PC-9 (cell line): ENCODE measurements around the gene SNX8. TPM values are rescaled to one million over a fixed set of nuclear protein-coding genes. Genes with fewer than 3 reads are reported as not detected.

ENCODE experiments used
- BruUV-seq: library from RNA; stranded (reverse); fragments of 400-500 nt; replicated peaks from 2 replicates; lab custom pipeline; 2021; lab: Mats Ljungman, UMichigan
- CTCF ChIA-PET: fragments of 300-600 bp; sonication (Branson Sonifier 250); formaldehyde crosslinking; loops from one replicate; lab custom pipeline; 2022; ENCODE audit warnings: antibody characterized with exemption; lab: Charles Lee
- POLR2A ChIA-PET: fragments of 300-600 bp; sonication (Branson Sonifier 250); formaldehyde crosslinking; loops from one replicate; lab custom pipeline; 2022; ENCODE audit warnings: antibody characterized with exemption; ENCODE audit not compliant: unreplicated experiment; lab: Charles Lee
- DNase-seq, 2 experiments: peaks; one replicate each; pipeline versions ENCODE4 v3.0.0 to v3.0.0-alpha.2; 2015 to 2022; ENCODE audit warnings: mixed read lengths in 1 of 2
- H2AFZ ChIP-seq: fragments of 200-600 bp; sonication (generic); 2 replicates; pipeline ENCODE4 v1.8.1; 2017; ENCODE audit warnings: antibody characterized with exemption
- H3F3A ChIP-seq: fragments of 200-600 bp; sonication (generic); 2 replicates; pipeline ENCODE4 v1.8.1; 2017; ENCODE audit warnings: antibody characterized with exemption, mild to moderate bottlenecking, low read depth; ENCODE audit not compliant: insufficient read depth
- H3K27ac ChIP-seq: fragments of 200-600 bp; sonication (generic); 2 replicates; pipeline ENCODE4 v1.6.1; 2016; ENCODE audit warnings: mixed run types
- H3K27me3 ChIP-seq: fragments of 200-600 bp; sonication (generic); 2 replicates; pipeline ENCODE4 v1.6.1; 2016; ENCODE audit warnings: low read depth, mixed run types; ENCODE audit not compliant: insufficient read depth
- H3K36me3 ChIP-seq: fragments of 200-600 bp; sonication (generic); 2 replicates; pipeline ENCODE4 v1.6.1; 2016; ENCODE audit warnings: low read depth, mixed run types
- H3K4me1 ChIP-seq: fragments of 200-600 bp; sonication (generic); replicated peaks from 2 replicates; pipeline ENCODE4 v1.6.1; 2016; ENCODE audit warnings: mixed run types; ENCODE audit not compliant: insufficient read depth
- H3K4me2 ChIP-seq: fragments of 200-600 bp; sonication (generic); 2 replicates; pipeline ENCODE4 v1.6.1; 2017; ENCODE audit warnings: mixed run types
- H3K4me3 ChIP-seq: fragments of 200-600 bp; sonication (generic); 2 replicates; pipeline ENCODE4 v1.6.1; 2016; ENCODE audit warnings: mixed run types
- H3K79me2 ChIP-seq: fragments of 200-600 bp; sonication (generic); 2 replicates; pipeline ENCODE4 v1.6.1; 2017; ENCODE audit warnings: low read depth, mixed run types
- H3K9me2 ChIP-seq: fragments of 200-600 bp; sonication (generic); 2 replicates; pipeline ENCODE4 v1.8.1; 2017; ENCODE audit warnings: mild to moderate bottlenecking; ENCODE audit not compliant: insufficient read depth
- H3K9me3 ChIP-seq: fragments of 200-600 bp; sonication (generic); 2 replicates; pipeline ENCODE4 v1.8.1; 2016; ENCODE audit warnings: low read depth; ENCODE audit not compliant: insufficient read depth
- H4K20me1 ChIP-seq: fragments of 200-600 bp; sonication (generic); 2 replicates; pipeline ENCODE4 v1.8.1; 2017; ENCODE audit not compliant: insufficient read depth
- CTCF ChIP-seq: fragments of 200-600 bp; sonication (generic); conservative IDR thresholded peaks from 2 replicates; pipeline ENCODE4 v1.6.1; 2017; ENCODE audit warnings: mixed run types, antibody characterized with exemption, mild to moderate bottlenecking, moderate library complexity
- EZH2 ChIP-seq: fragments of 200-600 bp; sonication (generic); IDR thresholded peaks from 2 replicates; pipeline ENCODE4 v1.8.0; 2017; ENCODE audit warnings: antibody characterized with exemption, low read depth
- intact Hi-C: fragments of 100-400 bp; cut with micrococcal nuclease; formaldehyde crosslinking; loops from one replicate; pipeline ENCODE4 v1.10.0; 2022; ENCODE audit not compliant: unreplicated experiment
- total RNA-seq: library from RNA; stranded (reverse); gene quantifications from 2 replicates; pipeline ENCODE4 v1.2.3, GENCODE V29; 2021

Gene SNX8
- total RNA-seq, 1 experiment from 2014 or later: 102 TPM

- POLR2A ChIA-PET: interaction anchor here (0.6 to 0.7 kb wide), 3 partner anchors 12 to 109 kb away, joined by 4 read pairs; no protein-coding TSS in a partner anchor
- peak; percentile 93 to 96 for DNase-seq
- Histone ChIP-seq H3K4me3 (no peak overlapping the region), H3K4me2 (peak overlapping the region; percentile 35), H3K9me3 (no peaks in the 10 kb centered on the region), H3K36me3 (no peaks in the 10 kb centered on the region), H3K9me2 (no peaks in the 10 kb centered on the region), H2AFZ (no peak overlapping the region), H3K79me2 (no peaks in the 10 kb centered on the region), H3K4me1 (peaks cover 41% of the 10 kb centered on the region), H4K20me1 (no peaks in the 10 kb centered on the region), H3F3A (peaks cover 38% of the 10 kb centered on the region), H3K27me3 (no peaks in the 10 kb centered on the region), H3K27ac (peak overlapping the region; percentile 86)
- TF ChIP-seq CTCF: no peak
- TF ChIP-seq EZH2: no peak
- BruUV-seq: no TSS peak
- intact Hi-C loops: loop anchor here (1.0 to 2.0 kb wide), 2 partner anchors 18 to 47 kb away; partner anchors contain the start of gene SNX8
- CTCF ChIA-PET: interaction anchor here (1.3 kb wide), 1 partner anchor 81 kb away, joined by 7 read pairs; no protein-coding TSS in a partner anchor
Measured at GRCh38 chr7:2266911-2267310, 47.3 kb downstream of the SNX8 start.

GRCh38 chr7:2264158-2264557, 50.1 kb downstream of the SNX8 start:
- Histone ChIP-seq H3F3A (peaks cover 41% of the 10 kb centered on the region), H3K4me2 (no peak overlapping the region), H3K9me3 (no peaks in the 10 kb centered on the region), H3K79me2 (no peaks in the 10 kb centered on the region), H4K20me1 (no peaks in the 10 kb centered on the region), H3K9me2 (no peaks in the 10 kb centered on the region), H3K27me3 (no peaks in the 10 kb centered on the region), H2AFZ (no peak overlapping the region), H3K4me1 (peaks cover 43% of the 10 kb centered on the region), H3K27ac (no peak overlapping the region), H3K4me3 (no peak overlapping the region), H3K36me3 (no peaks in the 10 kb centered on the region)
- DNase-seq: no peak
- ChIA-PET CTCF (no interaction called here), POLR2A (no interaction called here)
- intact Hi-C loops: no loop called here
- BruUV-seq: no TSS peak
- TF ChIP-seq EZH2 (no peak), CTCF (no peak)

- no peak overlapping the region for H3K27ac ChIP-seq
- H3K4me2 ChIP-seq: no peak overlapping the region
- no peak overlapping the region for H3K4me3 ChIP-seq
- TF ChIP-seq EZH2 (no peak), CTCF (no peak)
- 0 out of 2 replicates have a peak, but pooled peaks cover 3% of the 10 kb centered on the region for H3K79me2 ChIP-seq
- no peaks in the 10 kb centered on the region for H3K27me3 ChIP-seq
- H3F3A ChIP-seq: peaks cover 38% of the 10 kb centered on the region
- no peak overlapping the region for H2AFZ ChIP-seq
- POLR2A ChIA-PET: no interaction called here
- no peaks in the 10 kb centered on the region for H3K9me3 ChIP-seq
- no peaks in the 10 kb centered on the region for H3K36me3 ChIP-seq
- H4K20me1 ChIP-seq: no peaks in the 10 kb centered on the region
- intact Hi-C loops: no loop called here
- peaks cover 43% of the 10 kb centered on the region for H3K4me1 ChIP-seq
- CTCF ChIA-PET: no interaction called here
- no peaks in the 10 kb centered on the region for H3K9me2 ChIP-seq
- no peak for DNase-seq
- BruUV-seq: no TSS peak
Measured at GRCh38 chr7:2263176-2263575, 51.1 kb downstream of the SNX8 start.
